Left forelimb (tissue), 1 donor: ENCODE measurements around the gene IFNL3.
"Not testable (repeated sequence)": the region's sequence is repeated elsewhere in the genome, so short reads cannot be mapped to it uniquely, and the experiment has no call there.

Source experiments
- DNase-seq: peaks from one replicate; pipeline ENCODE4 v3.0.0-alpha.2; 2018; ENCODE audit warnings: low spot score

The IFNL3 gene

GRCh38 chr19:39218230-39219007 lies 26.4 kb downstream of the IFNL3 start:
- no peak for DNase-seq

GRCh38 chr19:39217094-39217493 lies 27.7 kb downstream of the IFNL3 start:
- no peak for DNase-seq

DNA sequence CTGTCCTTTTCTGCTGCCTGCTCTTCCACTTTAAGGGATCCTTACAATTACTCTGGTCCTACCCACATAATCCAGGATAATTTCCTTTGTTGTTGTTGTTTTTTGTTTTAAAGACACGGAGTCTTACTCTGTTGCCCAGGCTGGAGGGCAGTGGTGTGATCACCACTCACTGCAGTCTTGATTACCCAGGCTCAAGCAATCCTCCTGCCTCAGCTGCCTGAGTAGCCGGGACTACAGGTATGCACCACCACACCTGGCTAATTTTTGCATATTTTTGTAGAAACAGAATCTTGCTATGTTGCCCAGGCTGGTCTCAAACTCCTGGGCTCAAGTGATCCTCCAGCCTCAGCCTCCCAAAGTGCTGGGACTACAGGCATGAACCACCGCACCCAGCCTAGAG lies 29.5 kb downstream of the IFNL3 start:
- DNase-seq, result not testable (repeated sequence)

DNA sequence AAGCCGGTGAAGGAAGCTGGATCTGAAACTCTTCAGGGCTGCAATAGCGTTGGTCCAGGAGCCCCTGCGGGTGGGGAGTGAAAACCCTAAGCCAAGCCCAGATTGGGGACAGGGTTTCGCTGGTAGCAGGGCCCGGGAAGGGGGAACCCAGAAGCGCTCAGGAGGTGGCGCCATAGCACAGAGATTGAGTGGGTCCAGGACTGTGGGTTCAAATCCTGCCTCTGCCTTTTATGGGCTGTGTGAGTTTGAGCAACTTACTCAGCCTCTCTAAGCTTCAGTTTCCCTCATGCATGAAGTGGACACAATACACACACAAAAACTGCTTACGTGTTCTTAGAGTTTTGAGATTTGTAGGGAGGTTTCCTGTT lies 32.4 kb downstream of the IFNL3 start:
- no peak for DNase-seq

- no peak for DNase-seq
Measured at GRCh38 chr19:39211731-39212374, 33.0 kb downstream of the IFNL3 start.

DNA sequence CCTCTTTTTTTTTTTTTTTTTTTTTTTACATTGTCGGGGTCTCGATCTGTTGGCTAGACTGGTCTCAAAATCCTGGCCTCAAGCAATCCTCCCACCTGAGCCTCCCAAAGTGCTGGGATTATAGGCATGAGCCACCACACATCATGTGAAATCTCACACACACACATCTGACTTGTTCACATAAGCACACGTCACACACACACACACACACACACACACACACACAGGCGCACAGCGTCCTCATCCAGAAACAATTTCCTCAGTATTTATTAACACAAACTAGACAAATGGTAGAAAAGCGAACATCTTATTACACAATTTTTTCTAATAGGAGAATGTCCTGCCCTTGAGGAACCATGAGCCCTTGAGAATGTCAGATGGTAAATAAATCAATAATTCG lies 35.6 kb downstream of the IFNL3 start:
- DNase-seq, result no peak

GRCh38 chr19:39208175-39208795 lies 36.5 kb downstream of the IFNL3 start:
- no peak for DNase-seq

GRCh38 chr19:39207293-39207836 lies 37.4 kb downstream of the IFNL3 start:
- no peak for DNase-seq

DNA sequence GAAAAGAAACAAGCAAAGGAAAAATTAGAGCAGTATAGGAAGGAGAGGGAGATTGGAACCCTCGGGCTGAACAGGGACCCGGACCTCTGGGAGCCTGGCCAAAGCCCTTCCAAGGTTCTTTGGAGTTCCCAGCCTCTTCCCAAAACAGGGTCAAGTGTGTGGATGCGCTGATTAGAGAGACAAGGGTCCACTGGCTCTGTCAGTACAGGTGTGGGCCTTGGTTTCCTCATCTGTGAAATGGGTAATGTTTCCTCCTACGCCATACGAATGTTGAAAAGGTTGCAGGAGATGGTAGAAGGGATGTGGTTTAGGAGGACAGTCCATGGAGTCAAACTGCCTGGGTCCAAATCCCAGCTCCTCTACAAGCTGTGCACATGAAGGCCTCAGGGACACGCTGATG lies 38.7 kb downstream of the IFNL3 start:
- DNase-seq, result no peak

GRCh38 chr19:39205449-39205764 lies 39.4 kb downstream of the IFNL3 start:
- no peak for DNase-seq

DNA sequence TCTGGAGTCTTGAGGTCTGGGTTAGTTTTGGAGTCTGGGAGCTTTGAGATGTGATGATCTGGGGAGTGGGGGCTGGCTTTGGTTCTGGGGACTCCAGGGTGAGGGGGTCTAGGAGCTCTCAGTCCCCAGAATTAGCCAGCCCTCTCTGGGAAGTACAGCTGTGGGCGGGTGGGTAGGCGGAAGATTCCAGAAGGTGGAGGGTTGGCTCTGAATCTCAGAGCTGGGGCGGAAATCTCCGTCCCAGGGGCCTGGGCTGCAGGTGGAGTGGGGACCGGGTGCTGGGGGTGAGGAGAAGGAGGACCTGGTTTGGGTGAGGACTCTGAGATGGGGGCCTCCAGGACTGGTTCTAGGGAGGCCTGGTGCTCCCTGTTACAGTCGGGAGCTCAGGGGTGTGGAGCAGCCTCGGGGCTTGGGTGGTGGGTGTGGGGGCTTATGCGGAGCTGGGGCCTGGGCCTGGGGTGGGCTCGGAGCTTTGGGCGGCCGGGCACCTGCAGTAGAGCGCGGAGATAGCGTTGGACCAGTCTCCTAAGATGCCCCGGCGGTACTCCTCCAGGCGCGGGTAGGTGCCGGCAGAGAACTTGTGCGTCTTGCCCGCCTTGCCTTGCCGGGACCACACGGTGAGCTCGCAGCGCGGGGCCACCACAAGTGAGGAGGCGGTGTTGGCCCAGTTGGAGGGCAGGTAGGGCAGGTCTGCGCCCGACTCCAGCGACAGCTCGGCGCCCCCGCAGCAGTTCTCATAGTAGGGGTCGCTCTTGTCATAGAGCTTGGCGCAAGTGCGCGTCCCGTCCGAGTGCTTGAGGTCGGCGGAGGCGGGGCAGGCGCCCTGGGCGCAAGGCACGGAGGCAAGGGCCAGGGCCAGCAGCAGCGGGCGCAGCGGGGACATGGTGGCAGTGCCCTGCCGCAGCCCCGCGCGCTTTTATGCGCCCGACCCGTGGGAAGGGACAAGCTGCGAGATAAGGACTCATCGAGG lies 41.1 kb downstream of the IFNL3 start, which contains the start of gene SYCN:
TSS of gene SYCN (minus strand) at position 892 of the 970 bp plus-strand sequence. CDS start at position 883, 9 bp downstream.
- DNase-seq, result no peak

DNA sequence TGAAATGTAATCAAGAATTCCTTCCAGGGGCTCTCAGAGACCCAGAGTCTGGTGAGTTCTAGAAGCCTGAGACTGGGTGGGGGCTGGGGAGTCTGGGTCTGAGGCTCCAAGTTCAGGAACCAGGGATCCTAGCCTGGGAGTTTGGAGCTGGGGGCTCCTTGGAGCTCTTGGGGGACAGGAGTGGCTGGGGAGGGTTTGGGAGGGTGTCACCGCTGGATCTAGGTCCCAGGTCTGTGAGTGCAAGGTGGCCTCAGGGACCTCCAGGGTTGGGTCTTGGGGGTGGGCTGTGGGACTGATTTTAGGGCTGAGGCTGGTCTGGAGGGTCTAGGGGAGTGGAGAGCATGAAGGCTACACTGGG lies 41.8 kb downstream of the IFNL3 start:
- no peak for DNase-seq

DNA sequence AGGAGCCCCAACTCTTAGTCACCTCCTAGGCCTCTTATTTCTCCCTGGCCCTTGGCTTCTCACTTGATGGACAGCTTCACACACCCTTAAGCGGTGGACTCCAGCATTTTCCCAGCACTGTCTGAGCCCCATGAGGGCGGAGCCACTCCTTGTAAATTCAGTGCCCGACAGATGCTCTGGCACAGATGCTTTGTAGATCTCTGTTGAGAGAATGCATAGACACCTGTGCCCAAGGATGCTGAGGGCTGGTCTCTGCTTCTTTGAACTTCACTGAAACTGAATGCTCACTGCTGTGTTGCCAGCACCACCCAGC lies 44.0 kb downstream of the IFNL3 start:
- DNase-seq, result no peak

GRCh38 chr19:39200066-39200802 lies 44.6 kb downstream of the IFNL3 start:
- DNase-seq, result no peak

GRCh38 chr19:39199025-39199424 lies 45.8 kb downstream of the IFNL3 start:
- no peak for DNase-seq

DNA sequence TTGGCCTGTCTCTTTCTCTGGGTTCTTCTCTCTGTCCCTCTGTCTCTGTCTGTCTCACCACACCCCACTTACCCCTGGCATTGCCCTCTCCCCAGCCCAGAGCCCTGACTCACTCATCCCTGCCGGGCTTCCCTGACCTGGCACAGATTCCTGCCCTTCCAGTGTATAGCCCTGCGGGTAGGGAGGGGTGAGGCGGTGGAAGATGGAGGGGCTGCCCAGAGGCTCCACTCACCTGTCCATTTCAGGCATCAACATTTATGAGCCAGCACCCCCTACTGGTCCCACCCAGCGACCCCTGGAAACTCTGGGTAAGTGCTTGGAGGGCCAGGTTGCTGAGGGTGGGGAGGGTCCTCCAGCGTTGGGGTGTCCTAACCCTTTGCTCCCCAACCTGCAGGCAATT lies 47.0 kb downstream of the IFNL3 start:
- no peak for DNase-seq

GRCh38 chr19:39196860-39197562 lies 47.8 kb downstream of the IFNL3 start, which contains the start of gene NCCRP1:
TSS of gene NCCRP1 (plus strand) at chr19:39196964. CDS start at chr19:39196983, 19 bp downstream.
- no peak for DNase-seq

DNA sequence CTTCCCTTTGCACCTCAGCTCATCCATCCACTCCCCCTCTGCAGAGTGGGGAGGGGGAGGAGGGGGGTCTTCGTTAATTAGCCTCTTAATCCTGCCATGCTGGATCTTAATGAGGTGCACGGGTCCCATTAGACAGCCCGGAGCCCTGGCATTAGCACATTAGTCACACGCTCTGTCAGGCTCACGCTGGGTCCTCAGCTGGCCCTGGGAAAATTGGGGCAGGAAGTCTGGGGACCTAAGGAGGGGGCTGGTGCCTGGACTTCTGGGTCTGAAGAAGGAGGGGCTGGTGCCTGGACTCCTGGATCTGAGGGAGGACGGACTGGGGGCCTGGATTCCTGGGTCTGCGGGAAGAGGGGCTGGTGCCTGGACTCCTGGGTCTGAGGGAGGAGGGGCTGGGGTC lies 48.5 kb downstream of the IFNL3 start:
- no peak for DNase-seq

DNA sequence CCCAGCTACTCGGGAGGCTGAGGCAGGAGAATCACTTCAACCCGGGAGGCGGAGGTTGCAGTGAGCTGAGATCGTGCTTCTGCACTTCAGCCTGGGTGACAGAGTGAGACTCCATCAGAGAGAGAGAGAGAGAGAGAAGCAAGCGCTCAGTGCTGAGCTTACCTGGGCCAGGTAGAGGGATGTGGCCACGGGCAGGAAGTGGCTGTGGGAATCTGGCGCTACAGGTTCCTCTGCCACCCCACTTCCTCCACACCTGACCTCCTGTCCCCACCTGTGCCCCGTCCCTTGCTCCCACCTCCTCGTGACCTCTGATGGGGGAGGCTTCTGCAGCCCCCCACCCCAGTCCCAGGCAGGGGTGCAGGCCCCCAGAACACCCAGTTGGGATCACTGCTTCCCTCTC lies 49.1 kb downstream of the IFNL3 start:
- no peak for DNase-seq

DNA sequence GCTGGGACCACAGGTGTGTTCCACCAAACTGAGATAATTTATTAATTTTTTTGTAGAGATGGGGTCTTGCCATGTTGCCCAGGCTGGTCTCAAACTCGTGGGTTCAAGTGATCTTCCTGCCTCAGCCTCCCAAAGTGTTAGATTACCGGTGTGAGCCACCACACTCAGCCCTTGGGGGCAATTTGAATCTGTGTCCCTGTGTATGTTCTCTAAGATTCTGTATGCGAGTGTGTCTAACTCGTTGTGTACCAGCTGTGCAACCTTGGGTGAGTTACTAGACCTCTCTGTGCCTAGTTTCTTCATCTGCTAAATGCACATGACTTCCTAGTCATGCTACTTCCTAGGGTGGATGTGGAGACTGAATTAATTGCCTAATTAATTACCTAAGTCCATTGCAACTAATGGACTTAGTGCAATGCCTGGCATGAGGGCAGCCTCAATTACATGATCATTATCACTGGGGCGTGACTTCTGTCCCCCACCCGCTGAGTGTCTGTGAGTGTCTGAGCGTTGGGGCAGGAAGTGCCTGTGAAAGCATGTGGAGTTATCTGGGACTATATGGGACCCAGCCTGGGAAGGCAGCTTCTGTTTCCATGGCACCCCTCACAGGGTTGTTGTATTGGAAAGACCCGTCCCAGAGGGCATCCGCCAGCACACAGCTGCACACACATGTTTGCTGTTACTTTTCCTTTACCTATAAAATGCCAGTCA lies 49.8 kb downstream of the IFNL3 start:
- no peak for DNase-seq
